Bladder microvascular endothelial cell (primary cell): ENCODE results near the gene CD109. TPM values are rescaled to one million over a fixed set of nuclear protein-coding genes. Genes with fewer than 3 reads are reported as not detected.

Experiments
- total RNA-seq: library from RNA; depleted of rRNA; stranded (reverse); fragments of >200 nt; gene quantifications from 2 replicates; pipeline ENCODE4 v1.2.3, GENCODE V29; 2014

The CD109 gene
- total RNA-seq = 15.7 and 28.7 TPM in 2 replicates

GRCh38 chr6:73695619-73696421 is at the start of gene CD109:
TSS of gene CD109 (plus strand) at chr6:73696203. CDS start at chr6:73696216, 13 bp downstream.

GRCh38 chr6:73653571-73654424 is 42.2 kb upstream of the CD109 start, which contains the start of gene SLC17A5:
TSS of gene SLC17A5 (minus strand) at chr6:73653992. CDS start at chr6:73653886, 106 bp downstream.

Other genes starting within 250 kb of the CD109 start
- 4.3 and 6.2 TPM in 2 replicates for gene CGAS, start 243.9 kb upstream of the CD109 start, total RNA-seq
- 21.9 and 34.8 TPM in 2 replicates for gene MTO1, start 234.5 kb upstream of the CD109 start, total RNA-seq
- 17,729 and 26,790 TPM in 2 replicates for gene EEF1A1, start 175.2 kb upstream of the CD109 start, total RNA-seq
- gene SLC17A5, start 42.2 kb upstream of the CD109 start, total RNA-seq = 18.0 and 25.6 TPM in 2 replicates